HG03342 (cell line): ENCODE measurements around the gene DGCR8.

Source experiments
- ATAC-seq: cut with Tn5 transposase; IDR thresholded peaks from one replicate; pipeline ENCODE4 v1.9.1; 2021; ENCODE audit warnings: mild to moderate bottlenecking, moderate library complexity; ENCODE audit not compliant: unreplicated experiment

DGCR8 gene

DNA sequence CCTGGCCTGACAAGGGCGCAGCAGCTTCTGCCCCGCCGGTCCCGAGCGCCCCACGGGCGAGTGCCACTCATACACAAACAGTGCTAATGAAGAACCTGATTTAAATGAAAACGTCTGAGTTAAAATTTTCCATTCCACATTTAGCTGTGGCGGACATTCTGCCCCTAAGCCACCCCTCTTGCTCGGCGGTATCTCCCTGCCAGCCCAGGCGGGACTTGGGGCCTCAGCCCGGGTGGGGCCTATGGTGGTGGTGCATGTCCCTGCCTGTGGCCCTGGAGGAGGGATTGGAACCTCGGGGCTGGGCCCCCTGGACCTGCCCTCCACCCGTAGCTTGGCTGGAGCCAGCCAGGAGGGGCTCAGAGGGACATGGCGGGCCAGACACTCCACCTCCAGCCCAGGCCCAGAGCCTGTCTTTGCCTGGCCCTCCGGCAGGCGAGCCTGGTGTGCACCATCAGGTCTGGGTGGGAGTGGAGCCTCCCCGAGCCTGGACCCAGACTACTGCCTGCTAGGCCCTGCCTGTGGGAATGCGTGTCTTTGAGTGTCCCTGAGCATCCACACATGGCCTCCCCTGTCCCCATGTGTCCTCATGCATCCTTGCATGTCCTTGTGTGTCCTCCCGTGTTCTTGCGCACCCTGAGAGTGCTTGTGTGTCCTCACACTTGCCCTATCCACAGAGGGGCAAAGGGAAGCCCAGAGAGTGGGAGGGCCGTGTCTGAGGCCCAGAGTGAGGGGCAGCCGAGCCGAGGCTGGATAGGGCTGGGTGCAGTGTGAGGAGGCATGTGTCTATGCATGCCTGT is 56.0 kb downstream of the DGCR8 start:
- ATAC-seq: no peak

GRCh38 chr22:20136603-20136873 is 56.5 kb downstream of the DGCR8 start:
- ATAC-seq: no peak

- no peak for ATAC-seq
Observed at GRCh38 chr22:20137113-20137512, 57.1 kb downstream of the DGCR8 start.

DNA sequence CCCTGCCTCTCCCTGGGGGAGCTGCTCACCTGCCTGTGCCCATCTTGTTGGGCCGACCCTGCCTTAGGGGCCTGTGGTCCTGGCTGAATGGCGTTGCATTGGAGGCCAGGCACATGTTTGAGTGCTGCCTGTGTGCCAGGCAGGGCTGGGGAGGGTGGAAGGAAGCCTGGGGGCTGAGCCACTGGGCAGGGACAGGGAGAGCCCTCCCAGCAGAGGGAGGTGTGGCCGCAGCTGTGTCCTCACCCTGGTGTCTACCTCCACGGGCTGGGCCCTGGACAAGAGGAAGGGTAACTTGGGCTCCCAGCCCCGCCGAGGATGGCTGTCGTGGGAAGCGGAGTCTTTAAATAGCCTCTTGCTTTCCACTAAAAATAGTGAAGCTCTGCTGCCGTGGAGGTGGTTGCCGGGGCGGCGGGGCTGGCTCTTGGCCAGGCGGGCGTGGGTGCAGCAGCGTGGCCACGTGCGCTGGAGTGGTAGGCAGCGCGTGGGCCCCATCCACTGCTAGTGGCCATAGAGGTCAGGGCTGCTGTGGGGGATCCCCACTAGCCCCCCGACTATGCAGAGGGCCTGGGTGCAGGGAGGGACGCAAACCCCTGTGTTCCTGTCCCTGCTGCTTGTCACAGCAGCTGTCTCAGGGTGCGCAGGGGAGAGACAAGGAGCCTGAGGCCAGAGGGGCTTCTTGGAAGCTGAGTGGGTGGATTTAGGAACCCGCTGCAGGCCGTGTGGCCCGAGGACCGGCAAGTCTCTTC is 57.8 kb downstream of the DGCR8 start:
- no peak for ATAC-seq

GRCh38 chr22:20138417-20138738 is 58.3 kb downstream of the DGCR8 start:
- no peak for ATAC-seq

- no peak for ATAC-seq
Observed at GRCh38 chr22:20138868-20139267, 58.8 kb downstream of the DGCR8 start.

DNA sequence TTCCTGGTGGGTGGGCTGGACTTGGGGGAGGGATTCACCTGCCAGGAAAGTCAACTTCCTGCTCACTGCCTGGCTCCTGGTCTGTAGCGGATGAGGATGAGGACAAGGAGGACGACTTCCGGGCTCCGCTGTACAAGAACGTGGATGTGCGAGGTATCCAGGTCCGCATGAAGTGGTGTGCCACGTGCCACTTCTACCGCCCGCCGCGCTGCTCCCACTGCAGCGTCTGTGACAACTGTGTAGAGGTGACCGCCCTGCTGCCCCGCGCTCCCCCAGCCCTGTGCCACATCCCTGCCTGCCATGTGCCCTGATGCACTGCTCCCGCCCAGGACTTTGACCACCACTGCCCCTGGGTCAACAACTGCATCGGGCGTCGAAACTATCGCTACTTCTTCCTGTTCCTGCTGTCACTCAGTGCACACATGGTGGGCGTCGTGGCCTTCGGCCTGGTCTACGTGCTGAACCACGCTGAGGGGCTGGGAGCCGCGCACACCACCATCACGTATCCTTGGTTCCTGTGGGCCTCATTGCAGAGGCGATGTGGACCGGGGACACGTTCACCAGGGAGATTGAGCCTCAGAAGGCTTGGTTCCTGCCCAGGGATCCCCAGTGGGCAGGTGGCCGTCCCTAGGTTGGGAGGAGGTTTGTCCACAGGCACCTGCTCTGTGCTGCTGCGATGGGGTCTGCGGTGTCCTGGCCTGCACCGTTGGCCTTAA is 59.5 kb downstream of the DGCR8 start:
- ATAC-seq: no peak

GRCh38 chr22:20140107-20140445 is 60.0 kb downstream of the DGCR8 start:
- ATAC-seq: no peak

GRCh38 chr22:20140521-20140964 is 60.5 kb downstream of the DGCR8 start:
- no peak for ATAC-seq

DNA sequence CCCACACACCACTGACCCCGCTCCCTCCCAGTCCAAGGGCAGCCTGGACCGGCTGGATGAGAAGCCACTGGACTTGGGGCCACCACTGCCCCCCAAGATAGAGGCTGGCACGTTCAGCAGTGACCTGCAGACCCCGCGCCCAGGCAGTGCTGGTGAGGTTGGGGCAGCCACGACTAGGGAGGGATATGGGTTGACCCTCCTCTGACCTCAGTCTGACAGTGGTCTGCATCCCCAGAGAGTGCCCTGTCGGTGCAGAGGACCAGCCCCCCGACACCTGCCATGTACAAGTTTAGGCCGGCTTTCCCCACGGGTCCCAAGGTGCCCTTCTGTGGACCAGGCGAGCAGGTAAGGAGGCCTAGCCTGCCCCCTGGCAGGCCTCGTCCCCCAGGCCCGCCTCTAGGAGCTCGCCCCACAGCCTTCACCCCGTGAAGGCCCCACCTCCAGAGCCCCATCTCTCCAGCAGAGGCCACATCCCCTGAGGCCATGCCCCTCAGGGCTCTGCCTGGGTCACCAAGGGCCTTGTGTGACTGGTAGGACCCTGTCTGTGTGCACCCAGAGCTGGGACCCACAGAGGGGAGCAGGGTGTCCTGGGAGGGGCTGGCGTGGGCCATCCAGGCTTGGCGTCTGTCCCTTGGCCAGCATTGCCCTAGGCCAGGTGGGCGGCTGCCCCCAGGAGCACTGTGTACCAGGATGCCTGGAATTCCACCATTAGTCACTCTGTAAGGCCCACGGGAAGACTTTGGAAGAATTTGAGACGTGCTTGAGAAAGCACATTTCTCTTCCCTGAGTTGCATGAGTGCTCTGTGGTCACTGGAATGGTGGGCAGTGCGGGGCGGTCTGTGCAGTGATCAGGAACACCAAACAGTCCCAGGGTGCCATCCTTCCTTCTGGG is 61.4 kb downstream of the DGCR8 start:
- ATAC-seq: no peak

DNA sequence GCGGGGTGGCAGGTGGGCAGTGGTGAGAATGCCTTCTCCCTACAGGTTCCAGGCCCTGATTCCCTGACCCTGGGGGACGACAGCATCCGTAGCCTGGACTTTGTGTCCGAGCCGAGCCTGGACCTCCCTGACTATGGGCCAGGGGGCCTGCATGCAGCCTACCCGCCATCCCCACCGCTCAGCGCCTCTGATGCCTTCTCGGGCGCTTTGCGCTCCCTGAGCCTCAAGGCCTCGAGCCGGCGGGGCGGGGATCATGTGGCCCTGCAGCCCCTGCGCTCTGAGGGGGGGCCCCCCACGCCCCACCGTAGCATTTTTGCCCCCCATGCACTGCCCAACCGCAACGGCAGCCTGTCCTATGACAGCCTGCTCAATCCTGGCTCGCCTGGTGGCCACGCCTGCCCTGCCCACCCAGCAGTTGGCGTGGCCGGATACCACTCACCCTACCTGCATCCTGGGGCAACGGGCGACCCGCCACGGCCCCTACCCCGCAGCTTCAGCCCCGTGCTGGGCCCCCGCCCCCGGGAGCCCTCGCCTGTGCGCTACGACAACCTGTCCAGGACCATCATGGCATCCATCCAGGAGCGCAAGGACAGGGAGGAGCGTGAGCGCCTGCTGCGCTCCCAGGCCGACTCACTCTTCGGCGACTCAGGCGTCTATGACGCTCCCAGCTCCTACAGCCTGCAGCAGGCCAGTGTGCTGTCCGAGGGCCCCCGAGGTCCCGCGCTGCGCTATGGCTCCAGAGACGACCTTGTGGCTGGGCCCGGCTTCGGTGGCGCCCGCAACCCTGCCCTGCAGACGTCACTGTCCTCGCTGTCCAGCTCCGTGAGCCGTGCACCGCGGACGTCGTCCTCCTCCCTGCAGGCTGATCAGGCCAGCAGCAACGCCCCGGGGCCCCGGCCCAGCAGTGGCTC is 62.9 kb downstream of the DGCR8 start:
- ATAC-seq: no peak

DNA sequence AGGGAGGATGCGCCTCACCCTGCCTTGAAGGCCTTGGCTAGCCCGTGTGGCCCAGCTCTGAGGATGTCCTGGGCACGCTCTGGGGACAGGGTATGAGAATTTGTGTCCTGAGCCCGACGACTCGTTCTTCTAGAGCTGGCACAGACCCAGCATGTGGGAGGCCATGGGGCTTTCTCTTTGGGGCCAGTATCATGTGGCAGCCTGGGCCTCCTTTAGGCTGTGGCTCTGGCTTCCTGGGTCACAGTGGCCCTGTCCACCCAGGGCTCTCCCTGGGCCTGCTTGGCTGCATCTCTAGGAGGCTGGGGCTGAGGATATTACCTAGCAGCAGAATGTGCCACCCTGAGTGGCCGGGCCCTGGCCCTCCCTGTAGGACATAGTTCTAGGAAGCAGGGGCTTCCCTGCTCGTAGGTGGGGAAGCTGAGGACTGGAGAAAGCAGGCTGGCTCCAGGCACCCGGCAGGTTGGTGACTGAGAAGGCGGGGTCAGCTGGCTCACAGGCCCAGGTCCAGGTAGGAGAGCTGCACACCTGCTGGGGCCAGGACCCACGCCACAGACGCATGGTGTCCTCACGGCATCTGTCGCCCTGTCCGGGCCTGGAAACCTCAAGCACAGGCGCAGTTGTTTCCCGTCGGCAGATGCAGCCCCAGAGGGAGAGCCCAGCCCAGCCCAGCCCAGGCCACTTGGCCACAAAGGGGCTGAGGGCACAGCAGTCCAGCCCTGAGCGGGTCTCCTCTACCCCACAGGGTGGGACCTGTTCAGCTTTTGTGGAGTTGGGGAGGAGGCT is 64.0 kb downstream of the DGCR8 start:
- no peak for ATAC-seq

GRCh38 chr22:20145206-20145831 is 65.3 kb downstream of the DGCR8 start:
- no peak for ATAC-seq

- ATAC-seq: no peak
Observed at GRCh38 chr22:20145832-20146223, 65.8 kb downstream of the DGCR8 start.

- ATAC-seq: no peak
Observed at GRCh38 chr22:20146777-20147176, 66.7 kb downstream of the DGCR8 start.

DNA sequence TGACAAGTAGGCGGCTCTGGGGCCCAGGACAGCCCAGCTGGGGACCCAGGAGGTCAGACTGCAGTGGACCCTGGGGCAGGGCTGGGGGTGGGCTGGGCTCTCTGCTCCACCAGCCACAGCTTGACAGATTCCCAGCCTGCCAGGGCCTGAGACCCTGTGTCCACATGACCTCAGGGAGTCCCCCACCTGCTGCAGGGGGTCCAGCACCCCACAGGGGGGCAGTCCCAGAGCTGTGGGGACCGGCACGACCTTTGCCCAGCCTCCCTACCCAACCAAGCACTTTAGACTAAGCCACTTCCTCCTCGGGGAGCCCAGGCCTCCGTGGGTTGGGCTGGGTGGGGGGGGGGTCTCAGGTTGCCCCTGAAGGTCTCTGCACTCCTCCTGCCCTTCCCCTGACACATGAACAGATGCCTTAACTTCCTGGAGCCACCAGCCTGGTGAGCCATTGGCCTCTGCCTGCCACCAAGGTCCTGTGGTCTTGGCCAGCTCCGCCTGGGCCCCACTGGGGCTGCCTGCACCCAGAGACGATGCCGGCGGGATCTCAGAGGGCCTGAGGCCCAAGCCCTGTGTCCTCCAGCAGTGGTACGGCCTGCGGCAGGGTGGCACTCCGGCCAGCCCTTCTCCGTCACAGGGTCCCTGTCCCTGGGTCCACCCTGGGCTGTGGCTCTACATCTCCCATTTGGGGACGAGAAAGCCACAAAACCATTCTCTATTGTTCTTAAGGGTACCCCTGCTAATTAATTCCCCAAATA is 67.4 kb downstream of the DGCR8 start:
- no peak for ATAC-seq

- no peak for ATAC-seq
Observed at GRCh38 chr22:20148414-20148813, 68.4 kb downstream of the DGCR8 start.
